ENCODE data around the gene RBAK. TPM values are rescaled to one million over a fixed set of nuclear protein-coding genes. Genes with fewer than 3 reads are reported as not detected.

Gene RBAK
- total RNA-seq, 1 experiment from 2014 or later = 16.2 TPM

- no peaks in the 10 kb centered on the region for H3K4me1 ChIP-seq (ENCODE audit: control insufficient read depth in 1 of 2, insufficient read depth in 2 of 2, low read length in 2 of 2)
- no peak overlapping the region for H2AFZ ChIP-seq (ENCODE audit: low read depth, low read length, poor library complexity, severe bottlenecking)
- no peaks in the 10 kb centered on the region for H4K20me1 ChIP-seq (ENCODE audit: insufficient read depth)
- H3K27ac ChIP-seq (ENCODE audit: low read depth, low read length) = no peak overlapping the region
- intact Hi-C loops (cut with micrococcal nuclease) = no loop called here
- TF ChIP-seq MAX (IDR thresholded peaks at IDR 0.05) (no peak), SRF (IDR thresholded peaks at IDR 0.05; ENCODE audit: low read depth) (no peak), RAD21 (IDR thresholded peaks at IDR 0.05; ENCODE audit: low read depth) (no peak), SP1 (IDR thresholded peaks at IDR 0.05; ENCODE audit: low read depth) (no peak), EGR1 (IDR thresholded peaks at IDR 0.05; ENCODE audit: low read depth) (no peak), ATF3 (IDR thresholded peaks at IDR 0.05) (no peak)
- ChIA-PET POLR2A (no interaction called here), CTCF (no interaction called here), RAD21 (ENCODE audit: low non-redundant PET in 1 of 2, low total read pairs in 2 of 2, uncharacterized antibody in 2 of 2, unreplicated experiment in 2 of 2) (no interaction called here)
- no peak for DNase-seq (ENCODE audit: low read depth, low spot score)
- H3K4me2 ChIP-seq (ENCODE audit: low read length) = no peak overlapping the region
- H3K9ac ChIP-seq (ENCODE audit: low read length) = no peak overlapping the region
- no peaks in the 10 kb centered on the region for H3K9me2 ChIP-seq (ENCODE audit: insufficient read depth)
- no TSS peak for BruUV-seq (replicated peaks)
- no peak overlapping the region for H3K4me3 ChIP-seq (replicated peaks in 1 of 2; ENCODE audit: low read depth in 1 of 2, low read length in 2 of 2)
- no peaks in the 10 kb centered on the region for H3K27me3 ChIP-seq (ENCODE audit: insufficient read depth, low read length)
- peaks cover 9 to 13% of the 10 kb centered on the region in 2 experiments; a peak in 3 of 4 replicates for H3K36me3 ChIP-seq (ENCODE audit: control insufficient read depth in 1 of 2, insufficient read depth in 2 of 2, low read length in 2 of 2)
- H3K9me3 ChIP-seq (ENCODE audit: control insufficient read depth in 1 of 2, insufficient read depth in 1 of 2, low read depth in 1 of 2, low read length in 2 of 2) = no peaks in the 10 kb centered on the region
- no peak for ATAC-seq
- no peaks in the 10 kb centered on the region for H3K79me2 ChIP-seq (ENCODE audit: insufficient read depth, low read length)
These were observed 48.9 kb upstream of the RBAK start for GRCh38 chr7:4996696-4997222.

- no peaks in the 10 kb centered on the region for H3K4me1 ChIP-seq (ENCODE audit: control insufficient read depth in 1 of 2, insufficient read depth in 2 of 2, low read length in 2 of 2)
- RAD21 ChIA-PET (ENCODE audit: low non-redundant PET in 1 of 2, low total read pairs in 2 of 2, uncharacterized antibody in 2 of 2, unreplicated experiment in 2 of 2) = no interaction called here
- H3K9ac ChIP-seq (ENCODE audit: low read length) = no peak overlapping the region
- intact Hi-C loops (cut with micrococcal nuclease) = no loop called here
- no TSS peak for BruUV-seq (replicated peaks)
- no peak overlapping the region for H3K27ac ChIP-seq (ENCODE audit: low read depth, low read length)
- CTCF ChIA-PET = interaction anchor here (1.2 kb wide), 1 partner anchor 24 kb away, joined by 6 read pairs; no protein-coding TSS in a partner anchor
- ATAC-seq (no peak), DNase-seq (ENCODE audit: low read depth, low spot score) (no peak)
- no peaks in the 10 kb centered on the region for H3K27me3 ChIP-seq (ENCODE audit: insufficient read depth, low read length)
- H3K9me2 ChIP-seq (ENCODE audit: insufficient read depth) = no peaks in the 10 kb centered on the region
- no peak overlapping the region for H3K4me3 ChIP-seq (replicated peaks in 1 of 2; ENCODE audit: low read depth in 1 of 2, low read length in 2 of 2)
- no peak overlapping the region for H3K4me2 ChIP-seq (ENCODE audit: low read length)
- peaks cover 8% of the 10 kb centered on the region in 2 experiments; a peak in 3 of 4 replicates for H3K36me3 ChIP-seq (ENCODE audit: control insufficient read depth in 1 of 2, insufficient read depth in 2 of 2, low read length in 2 of 2)
- TF ChIP-seq YY1 (IDR thresholded peaks at IDR 0.05; ENCODE audit: extremely low read depth, insufficient replicate concordance, low read depth, low read length) = no peak
- TF ChIP-seq ATF3 (IDR thresholded peaks at IDR 0.05) = no peak
- TF ChIP-seq EGR1 (IDR thresholded peaks at IDR 0.05; ENCODE audit: low read depth) = no peak
- no peak for TF ChIP-seq CTCF (IDR thresholded peaks at IDR 0.05 in 2 of 3, conservative IDR thresholded peaks at IDR 0.05 in 1 of 3; ENCODE audit: borderline replicate concordance in 1 of 3, insufficient read depth in 1 of 3, low read depth in 2 of 3, low read length in 2 of 3)
- no peak for TF ChIP-seq FOSL1 (IDR thresholded peaks at IDR 0.05; ENCODE audit: low read depth)
- TF ChIP-seq ZNF274 (IDR thresholded peaks at IDR 0.05; ENCODE audit: low read depth, low read length) = no peak
- no peak for TF ChIP-seq CEBPB (IDR thresholded peaks at IDR 0.05; ENCODE audit: low read depth)
- no peak for TF ChIP-seq TCF7L2 (IDR thresholded peaks at IDR 0.05; ENCODE audit: borderline replicate concordance, extremely low read depth, insufficient read depth, insufficient read length)
- TF ChIP-seq POLR2A (IDR thresholded peaks at IDR 0.05; ENCODE audit: borderline replicate concordance, extremely low read depth, insufficient read depth, insufficient read length) = no peak
- no peak for TF ChIP-seq SP1 (IDR thresholded peaks at IDR 0.05; ENCODE audit: low read depth)
- TF ChIP-seq ELF1 (IDR thresholded peaks at IDR 0.05; ENCODE audit: borderline replicate concordance, low read depth) = no peak
- no peak for TF ChIP-seq EZH2 (IDR thresholded peaks at IDR 0.05)
- no peak for TF ChIP-seq JUND (IDR thresholded peaks at IDR 0.05)
- no peak for TF ChIP-seq SIN3A (IDR thresholded peaks at IDR 0.05; ENCODE audit: low read depth)
- POLR2A ChIA-PET = no interaction called here
- no peaks in the 10 kb centered on the region for H3K9me3 ChIP-seq (ENCODE audit: control insufficient read depth in 1 of 2, insufficient read depth in 1 of 2, low read depth in 1 of 2, low read length in 2 of 2)
- no peaks in the 10 kb centered on the region for H4K20me1 ChIP-seq (ENCODE audit: insufficient read depth)
- no peaks in the 10 kb centered on the region for H3K79me2 ChIP-seq (ENCODE audit: insufficient read depth, low read length)
- no peak overlapping the region for H2AFZ ChIP-seq (ENCODE audit: low read depth, low read length, poor library complexity, severe bottlenecking)
These were observed 47.4 kb upstream of the RBAK start for GRCh38 chr7:4998244-4998643.
